Upper lobe of right lung (tissue), 1 donor: ENCODE measurements around the gene INPP5E. TPM values are rescaled to one million over a fixed set of nuclear protein-coding genes. Genes with fewer than 3 reads are reported as not detected.
A peak's percentile ranks its signal among the peaks of the same experiment; 100 is the strongest.

ENCODE experiments used
- ATAC-seq: fragments of 200-7000 bp; cut with Tn5 transposase; one replicate; pipeline ENCODE4 v1.9.1; 2020; ENCODE audit warnings: mild to moderate bottlenecking, moderate library complexity
- DNase-seq: peaks from one replicate; pipeline ENCODE4 v3.0.0-alpha.2; 2020
- H3K27ac ChIP-seq: fragments of 200-600 bp; one replicate; pipeline ENCODE4 v1.8.0; 2022
- H3K27me3 ChIP-seq: fragments of 200-600 bp; one replicate; pipeline ENCODE4 v1.8.0; 2022; ENCODE audit warnings: mild to moderate bottlenecking
- H3K36me3 ChIP-seq: fragments of 200-600 bp; one replicate; pipeline ENCODE4 v1.8.0; 2022
- H3K4me1 ChIP-seq: fragments of 200-600 bp; one replicate; pipeline ENCODE4 v1.8.0; 2022
- H3K4me3 ChIP-seq: fragments of 200-600 bp; one replicate; pipeline ENCODE4 v1.8.0; 2022; ENCODE audit warnings: mild to moderate bottlenecking
- H3K9me3 ChIP-seq: fragments of 200-600 bp; one replicate; pipeline ENCODE4 v1.8.0; 2022
- CTCF ChIP-seq: fragments of 200-600 bp; IDR thresholded peaks from one replicate; pipeline ENCODE4 v1.8.0; 2022; ENCODE audit warnings: antibody characterized with exemption
- intact Hi-C: fragments of 100-400 bp; cut with DNase I; formaldehyde crosslinking; loops from one replicate; pipeline ENCODE4 v1.11.0; 2022
- total RNA-seq: library from RNA; stranded (reverse); fragmentation: NEBNext Ultra II Directional; extraction: Animal tissue kit (Norgen Biotek cat#: 25700); gene quantifications from one replicate; pipeline ENCODE4 v1.2.1, GENCODE V29; 2021
- donor health status: DM: no; HTN: yes; CAD: no; lungs with severe emphysema.

The INPP5E gene
- total RNA-seq, 1 donor from 2014 or later = 13.0 TPM

DNA sequence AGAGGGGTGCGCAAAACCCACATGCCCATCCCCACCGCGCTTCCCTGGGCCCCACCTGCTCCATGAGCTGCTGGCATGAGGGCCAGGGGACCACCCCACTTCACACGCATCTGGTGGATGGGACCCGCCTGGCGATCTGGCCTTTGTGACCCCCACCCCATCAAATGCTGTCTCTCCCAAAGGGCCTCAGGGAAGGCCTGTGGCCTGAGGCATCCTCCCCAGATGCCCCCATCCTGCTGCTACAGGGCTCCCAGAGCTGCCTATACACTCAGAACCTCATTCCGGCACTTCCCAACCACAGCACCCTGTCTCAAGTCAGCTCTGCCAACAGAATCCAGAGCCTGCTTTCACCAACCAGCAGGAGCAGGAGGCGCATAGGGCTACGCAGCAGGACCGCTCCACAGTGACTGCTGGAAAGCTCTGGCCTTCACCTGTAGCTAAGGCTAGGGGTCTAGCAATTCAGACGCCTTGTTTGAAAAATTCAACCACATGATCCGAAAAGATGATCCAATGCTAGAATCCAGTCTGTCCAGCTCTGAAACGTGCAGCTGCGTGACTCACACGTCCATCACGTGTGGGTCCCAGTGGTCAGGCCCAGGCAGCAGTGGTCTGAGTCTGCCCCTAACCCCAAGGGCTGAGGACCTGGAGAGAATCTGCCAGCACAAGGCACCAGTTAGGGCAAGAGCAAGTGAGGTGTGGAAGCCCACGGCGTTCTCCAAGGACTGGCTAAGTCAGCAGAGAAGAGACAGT is 38.3 kb downstream of the INPP5E start:
- H3K36me3 ChIP-seq = peaks cover 41% of the 10 kb centered on the region

GRCh38 chr9:136400038-136400834 is 39.4 kb downstream of the INPP5E start, which contains the start of gene SNAPC4:
SNAPC4 (minus strand) TSS chr9:136400170; CDS start chr9:136398428, 1,742 bp downstream.
- DNase-seq = peak; percentile 94
- peak; percentile 89 for TF ChIP-seq CTCF
- intact Hi-C loops = no loop called here
- Histone ChIP-seq H3K4me1 (peaks cover 18% of the 10 kb centered on the region), H3K36me3 (peaks cover 42% of the 10 kb centered on the region), H3K27me3 (no peaks in the 10 kb centered on the region), H3K27ac (peak within 1 kb of the TSS; percentile 72), H3K4me3 (peak within 1 kb of the TSS; percentile 92), H3K9me3 (no peaks in the 10 kb centered on the region)
- ATAC-seq = peak; percentile 97

More for the DNA sequence above, 38.3 kb downstream of the INPP5E start:
- Histone ChIP-seq H3K27ac (no peak overlapping the region), H3K9me3 (no peaks in the 10 kb centered on the region), H3K27me3 (no peaks in the 10 kb centered on the region), H3K4me3 (no peak overlapping the region), H3K4me1 (peaks cover 18% of the 10 kb centered on the region)
- intact Hi-C loops = no loop called here
- no peak for TF ChIP-seq CTCF
- DNase-seq (no peak), ATAC-seq (no peak)

GRCh38 chr9:136399176-136400037 is 40.2 kb downstream of the INPP5E start:
- peak overlapping the region; percentile 92 for H3K4me3 ChIP-seq
- no peaks in the 10 kb centered on the region for H3K27me3 ChIP-seq
- peaks cover 18% of the 10 kb centered on the region for H3K4me1 ChIP-seq
- ATAC-seq (peak; percentile 12), DNase-seq (no peak)
- no peak for TF ChIP-seq CTCF
- H3K36me3 ChIP-seq = peaks cover 42% of the 10 kb centered on the region
- intact Hi-C loops = no loop called here
- H3K9me3 ChIP-seq = no peaks in the 10 kb centered on the region
- H3K27ac ChIP-seq = peak overlapping the region; percentile 72

DNA sequence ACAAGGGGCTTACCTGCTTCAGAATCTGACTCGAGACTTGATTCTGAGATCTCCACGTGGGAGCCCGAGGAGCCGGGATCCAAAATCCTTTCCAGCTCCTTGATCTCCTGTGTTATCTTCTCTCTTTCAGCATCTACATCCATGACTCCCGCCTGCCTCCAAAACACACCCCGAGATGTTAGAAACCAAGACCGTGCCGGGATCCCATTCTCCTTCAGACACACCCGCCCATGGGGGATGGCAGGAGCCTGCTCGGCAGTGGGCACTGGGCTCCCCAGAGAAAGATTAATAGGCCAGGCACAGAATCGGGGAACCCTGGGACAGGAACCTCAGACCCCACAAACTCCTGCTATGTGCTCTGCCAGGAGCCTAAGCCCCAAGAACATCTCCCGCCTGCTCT is 41.4 kb downstream of the INPP5E start:
- no peak overlapping the region for H3K4me3 ChIP-seq
- no peak for TF ChIP-seq CTCF
- H3K9me3 ChIP-seq = no peaks in the 10 kb centered on the region
- DNase-seq (no peak), ATAC-seq (no peak)
- peaks cover 18% of the 10 kb centered on the region for H3K4me1 ChIP-seq
- no peak overlapping the region for H3K27ac ChIP-seq
- H3K27me3 ChIP-seq = no peaks in the 10 kb centered on the region
- intact Hi-C loops = no loop called here
- peaks cover 40% of the 10 kb centered on the region for H3K36me3 ChIP-seq

- DNase-seq (no peak), ATAC-seq (no peak)
- no peak for TF ChIP-seq CTCF
- intact Hi-C loops = no loop called here
- Histone ChIP-seq H3K27ac (no peak overlapping the region), H3K36me3 (peaks cover 44% of the 10 kb centered on the region), H3K4me1 (peaks cover 18% of the 10 kb centered on the region), H3K27me3 (no peaks in the 10 kb centered on the region), H3K9me3 (no peaks in the 10 kb centered on the region), H3K4me3 (no peak overlapping the region)
These were observed 42.0 kb downstream of the INPP5E start for GRCh38 chr9:136397643-136398042.
